B cell (primary cell): ENCODE data around the gene TMEM229A. TPM values are rescaled to one million over a fixed set of nuclear protein-coding genes. Genes with fewer than 3 reads are reported as not detected.

ENCODE experiments used
- ATAC-seq: fragments of 200-7000 bp; cut with Tn5 transposase; one replicate; pipeline ENCODE4 v1.10.0; 2021; ENCODE audit warnings: low read depth, mild to moderate bottlenecking, moderate number of reproducible peaks, moderate library complexity
- CTCF ChIA-PET: fragments of 350-600 bp; sonication (Branson Sonifier 250); formaldehyde crosslinking; loops from one replicate; lab custom pipeline; 2021; ENCODE audit warnings: antibody characterized with exemption, inconsistent platforms; lab: Charles Lee
- POLR2A ChIA-PET: fragments of 350-600 bp; sonication (Branson Sonifier 250); formaldehyde crosslinking; loops from one replicate; lab custom pipeline; 2021; ENCODE audit warnings: antibody characterized with exemption; lab: Charles Lee
- DNase-seq: peaks from one replicate; pipeline ENCODE4 v3.0.0; 2013
- H2AFZ ChIP-seq: 2 replicates; pipeline ENCODE4 v1.6.1; 2012; ENCODE audit warnings: mild to moderate bottlenecking, low read depth, low read length; ENCODE audit not compliant: insufficient read depth, poor library complexity, severe bottlenecking
- H3K27ac ChIP-seq, 2 donors: 1 replicate in 1 of 2; 2 replicates in 1 of 2; pipeline ENCODE4 v1.5.1; 2012 to 2013; ENCODE audit warnings: low read length in 2 of 2, mild to moderate bottlenecking in 2 of 2, moderate library complexity in 1 of 2
- H3K27me3 ChIP-seq, 4 experiments: fragments of 200-600 bp in 1 of 4; sonication (generic) in 1 of 4; replicated peaks in 1 of 4; 1 replicate in 2 of 4; 2 replicates in 2 of 4; pipeline versions ENCODE4 v1.6.1 to v1.7.0; 2013 to 2016; ENCODE audit warnings: low read length in 3 of 4, mild to moderate bottlenecking in 2 of 4, mixed read lengths in 1 of 4, moderate library complexity in 1 of 4; ENCODE audit not compliant: insufficient read depth in 4 of 4, control insufficient read depth in 3 of 4; ENCODE audit errors: control extremely low read depth in 1 of 4
- H3K36me3 ChIP-seq, 2 experiments: replicated peaks in 1 of 2; 1 replicate in 1 of 2; 2 replicates in 1 of 2; pipeline versions ENCODE4 v1.6.1 to v1.7.1; 2013; ENCODE audit warnings: low read length in 1 of 2; ENCODE audit not compliant: insufficient read depth in 2 of 2, control insufficient read depth in 1 of 2; ENCODE audit errors: control extremely low read depth in 1 of 2, extremely low read depth in 1 of 2
- H3K4me1 ChIP-seq, 2 donors: fragments of 200-600 bp in 1 of 2; sonication (generic) in 1 of 2; 1 replicate in 1 of 2; 2 replicates in 1 of 2; pipeline versions ENCODE4 v1.5.1 to v1.6.1; 2013 to 2017; ENCODE audit warnings: low read length in 2 of 2; ENCODE audit not compliant: control insufficient read depth in 2 of 2, insufficient read depth in 2 of 2
- H3K4me2 ChIP-seq: replicated peaks from 2 replicates; pipeline ENCODE3; 2012; ENCODE audit warnings: mild to moderate bottlenecking, low read depth, low read length; ENCODE audit not compliant: poor library complexity, severe bottlenecking
- H3K4me3 ChIP-seq, 5 experiments: fragments of 200-600 bp in 1 of 5; sonication (generic) in 1 of 5; 1 replicate in 3 of 5; 2 replicates in 2 of 5; pipeline versions ENCODE4 v1.5.1 to v1.7.0; 2011 to 2016; ENCODE audit warnings: low read length in 4 of 5, mild to moderate bottlenecking in 4 of 5, low read depth in 2 of 5, control low read depth in 1 of 5, moderate library complexity in 1 of 5; ENCODE audit not compliant: insufficient read depth in 1 of 5; ENCODE audit errors: control extremely low read depth in 1 of 5, extremely low read depth in 1 of 5
- H3K79me2 ChIP-seq: fragments of 200-600 bp; sonication (generic); one replicate; pipeline ENCODE4 v1.6.0; 2016; ENCODE audit warnings: low read length; ENCODE audit not compliant: control insufficient read depth, insufficient read depth
- H3K9ac ChIP-seq: fragments of 200-600 bp; sonication (generic); 2 replicates; pipeline ENCODE4 v1.6.1; 2017; ENCODE audit warnings: mild to moderate bottlenecking, low read length, moderate library complexity
- H3K9me3 ChIP-seq, 3 donors: one replicate each; pipeline versions ENCODE4 v1.6.1 to v1.7.1; 2013; ENCODE audit warnings: low read length in 2 of 3; ENCODE audit not compliant: control insufficient read depth in 2 of 3, insufficient read depth in 1 of 3; ENCODE audit errors: control extremely low read depth in 1 of 3
- H4K20me1 ChIP-seq: 2 replicates; pipeline ENCODE4 v1.6.0; 2012; ENCODE audit warnings: mild to moderate bottlenecking, low read length; ENCODE audit not compliant: insufficient read depth, control insufficient read depth, poor library complexity, severe bottlenecking
- H3K27ac Mint-ChIP-seq: one replicate; pipeline ENCODE4 v1.8.0; 2021; ENCODE audit warnings: mixed read lengths
- H3K27me3 Mint-ChIP-seq: one replicate; pipeline ENCODE4 v1.8.0; 2021; ENCODE audit warnings: mixed read lengths
- H3K4me1 Mint-ChIP-seq: one replicate; pipeline ENCODE4 v1.8.0; 2021; ENCODE audit warnings: mixed read lengths
- H3K4me3 Mint-ChIP-seq: one replicate; pipeline ENCODE4 v1.8.0; 2021; ENCODE audit warnings: mixed read lengths
- H3K9me3 Mint-ChIP-seq: one replicate; pipeline ENCODE4 v1.8.0; 2022; ENCODE audit warnings: mixed read lengths; ENCODE audit not compliant: insufficient read depth
- EZH2 ChIP-seq: IDR thresholded peaks from 2 replicates; pipeline ENCODE4 v1.6.1; 2012; ENCODE audit warnings: borderline replicate concordance, low read depth, mild to moderate bottlenecking, moderate library complexity, low read length; ENCODE audit not compliant: insufficient read depth, poor library complexity, severe bottlenecking
- WGBS: methylation state at CpG from one replicate; pipeline ENCODE4 v1.1.5; 2013; ENCODE audit warnings: missing lambda C conversion rate; ENCODE audit not compliant: insufficient coverage; 5-methylcytosine and 5-hydroxymethylcytosine counted together
- intact Hi-C: fragments of 100-400 bp; cut with micrococcal nuclease; formaldehyde crosslinking; loops from one replicate; pipeline ENCODE4 v1.10.0; 2022
- polyA plus RNA-seq: library from polyadenylated mRNA; depleted of rRNA; stranded (reverse); fragments of >200 nt; gene quantifications from 2 replicates; pipeline ENCODE4 v1.2.3, GENCODE V29; 2012
- total RNA-seq, 2 donors: library from RNA; stranded (reverse); fragments of 120-200 nt in 1 of 2; gene quantifications; 1 replicate in 1 of 2; 2 replicates in 1 of 2; pipeline versions ENCODE4 v1.2.3 to v1.2.4, GENCODE V29; 2013 to 2022
- TF ChIP-seq, protein P1 (sequence below): fragments of 200-600 bp; IDR thresholded peaks from one replicate; pipeline ENCODE4 v1.8.0; 2022; ENCODE audit warnings: antibody characterized with exemption, mild to moderate bottlenecking

The TMEM229A gene
- total and polyA plus RNA-seq, 2 donors (not counting 1 experiment from before 2014, with no cell fraction given) = not detected

DNA sequence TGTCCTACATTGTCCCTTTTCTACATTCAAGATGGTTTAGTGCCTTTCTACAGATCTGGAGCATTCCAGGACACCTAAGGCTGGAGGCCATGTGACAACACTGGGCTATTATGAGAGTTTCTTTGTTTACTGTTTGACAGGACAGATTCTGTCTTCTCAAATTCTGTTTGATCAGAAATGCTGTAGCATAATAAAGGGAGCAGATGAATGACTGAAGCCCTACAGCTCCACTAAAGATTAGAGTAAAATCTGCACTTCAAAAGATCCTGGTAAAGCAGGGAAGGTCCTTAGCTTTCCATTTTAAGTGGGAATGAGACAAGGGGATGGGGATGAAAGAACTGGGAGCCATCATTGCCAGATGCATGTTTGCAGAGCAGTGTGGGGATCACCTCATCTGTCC, 38.4 kb downstream of the TMEM229A start:
- Mint-ChIP-seq H3K4me3 (no peak overlapping the region), H3K9me3 (no peaks in the 10 kb centered on the region), H3K4me1 (no peaks in the 10 kb centered on the region), H3K27me3 (no peaks in the 10 kb centered on the region), H3K27ac (no peak overlapping the region)
- H3K27ac ChIP-seq = no peak overlapping the region
- H3K36me3 ChIP-seq = no peaks in the 10 kb centered on the region
- TF ChIP-seq, protein P1, sequence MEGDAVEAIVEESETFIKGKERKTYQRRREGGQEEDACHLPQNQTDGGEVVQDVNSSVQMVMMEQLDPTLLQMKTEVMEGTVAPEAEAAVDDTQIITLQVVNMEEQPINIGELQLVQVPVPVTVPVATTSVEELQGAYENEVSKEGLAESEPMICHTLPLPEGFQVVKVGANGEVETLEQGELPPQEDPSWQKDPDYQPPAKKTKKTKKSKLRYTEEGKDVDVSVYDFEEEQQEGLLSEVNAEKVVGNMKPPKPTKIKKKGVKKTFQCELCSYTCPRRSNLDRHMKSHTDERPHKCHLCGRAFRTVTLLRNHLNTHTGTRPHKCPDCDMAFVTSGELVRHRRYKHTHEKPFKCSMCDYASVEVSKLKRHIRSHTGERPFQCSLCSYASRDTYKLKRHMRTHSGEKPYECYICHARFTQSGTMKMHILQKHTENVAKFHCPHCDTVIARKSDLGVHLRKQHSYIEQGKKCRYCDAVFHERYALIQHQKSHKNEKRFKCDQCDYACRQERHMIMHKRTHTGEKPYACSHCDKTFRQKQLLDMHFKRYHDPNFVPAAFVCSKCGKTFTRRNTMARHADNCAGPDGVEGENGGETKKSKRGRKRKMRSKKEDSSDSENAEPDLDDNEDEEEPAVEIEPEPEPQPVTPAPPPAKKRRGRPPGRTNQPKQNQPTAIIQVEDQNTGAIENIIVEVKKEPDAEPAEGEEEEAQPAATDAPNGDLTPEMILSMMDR = no peak
- no peak for TF ChIP-seq EZH2
- H4K20me1 ChIP-seq = no peaks in the 10 kb centered on the region
- no peaks in the 10 kb centered on the region for H3K4me1 ChIP-seq
- H3K9ac ChIP-seq = no peak overlapping the region
- no peak overlapping the region for H3K4me3 ChIP-seq
- intact Hi-C loops = no loop called here
- no peaks in the 10 kb centered on the region for H3K27me3 ChIP-seq
- POLR2A ChIA-PET = no interaction called here
- DNase-seq = no peak
- CTCF ChIA-PET = no interaction called here
- no peaks in the 10 kb centered on the region for H3K79me2 ChIP-seq
- no peak overlapping the region for H3K4me2 ChIP-seq
- H2AFZ ChIP-seq = no peak overlapping the region
- H3K9me3 ChIP-seq = no peaks in the 10 kb centered on the region
- ATAC-seq = no peak

DNA sequence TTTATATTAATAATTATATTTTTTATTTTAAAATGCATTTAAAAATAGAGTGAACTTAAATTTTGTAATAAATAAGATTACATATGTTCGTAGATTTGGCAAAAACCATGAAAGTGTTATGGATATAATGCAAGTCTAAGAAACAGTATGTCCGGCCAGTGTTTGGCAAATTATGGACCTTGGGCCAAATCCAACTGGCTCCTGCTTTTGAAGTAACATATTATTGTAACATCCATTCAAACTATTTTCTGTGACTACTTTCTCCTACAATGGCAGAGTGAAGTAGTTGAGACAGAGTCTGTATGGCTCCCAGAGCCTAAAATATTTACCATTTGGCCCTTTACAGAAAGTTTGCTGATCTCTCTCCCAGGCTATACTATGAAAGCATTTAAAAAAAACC, 38.9 kb downstream of the TMEM229A start:
- intact Hi-C loops = no loop called here
- H3K9ac ChIP-seq = no peak overlapping the region
- Mint-ChIP-seq H3K4me1 (no peaks in the 10 kb centered on the region), H3K27ac (no peak overlapping the region), H3K9me3 (no peaks in the 10 kb centered on the region), H3K27me3 (no peaks in the 10 kb centered on the region), H3K4me3 (no peak overlapping the region)
- no peak for TF ChIP-seq EZH2
- TF ChIP-seq, protein P1 = no peak
- no CpG with 5 or more reads among the region's 2 CpGs for WGBS
- no peaks in the 10 kb centered on the region for H3K4me1 ChIP-seq
- no peak overlapping the region for H2AFZ ChIP-seq
- no peaks in the 10 kb centered on the region for H3K79me2 ChIP-seq
- H3K27ac ChIP-seq = no peak overlapping the region
- H3K9me3 ChIP-seq = no peaks in the 10 kb centered on the region
- H3K36me3 ChIP-seq = no peaks in the 10 kb centered on the region
- H4K20me1 ChIP-seq = no peaks in the 10 kb centered on the region
- ATAC-seq = no peak
- no peak overlapping the region for H3K4me3 ChIP-seq
- ChIA-PET POLR2A (no interaction called here), CTCF (no interaction called here)
- no peak for DNase-seq
- no peaks in the 10 kb centered on the region for H3K27me3 ChIP-seq
- no peak overlapping the region for H3K4me2 ChIP-seq
